ENCODE results near the gene FNBP1. TPM values are rescaled to one million over a fixed set of nuclear protein-coding genes. Genes with fewer than 3 reads are reported as not detected.
A peak's percentile ranks its signal among the peaks of the same experiment; 100 is the strongest.
"Not testable (repeated sequence)": the region's sequence is repeated elsewhere in the genome, so short reads cannot be mapped to it uniquely, and the experiment has no call there.

FNBP1 gene
- total RNA-seq, 2 experiments from 2014 or later, result 126 to 128 TPM

- no peaks in the 10 kb centered on the region for H3K27me3 Mint-ChIP-seq (ENCODE audit: low read depth)
- intact Hi-C loops (cut with micrococcal nuclease), result loop anchor here (1.0 to 2.0 kb wide), 9 partner anchors 8 to 76 kb away; no protein-coding TSS in a partner anchor
- H3K27ac Mint-ChIP-seq, result peak overlapping the region; percentile 95
- H3K9me3 Mint-ChIP-seq, result no peaks in the 10 kb centered on the region
- peaks cover 78% of the 10 kb centered on the region for H3K4me1 Mint-ChIP-seq (ENCODE audit: low read depth)
- H3K4me3 Mint-ChIP-seq, result peak overlapping the region; percentile 70
- CTCF ChIA-PET, result interaction anchor here (0.6 to 1.6 kb wide), 7 partner anchors 20 to 145 kb away, joined by 3 to 4 read pairs (median 3); no protein-coding TSS in a partner anchor
- peaks cover 40% of the 10 kb centered on the region for H3K36me3 Mint-ChIP-seq (ENCODE audit: low read depth)
- DNase-seq, result peak; percentile 89
Measured at GRCh38 chr9:129962889-129963703, 79.9 kb downstream of the FNBP1 start.

DNA sequence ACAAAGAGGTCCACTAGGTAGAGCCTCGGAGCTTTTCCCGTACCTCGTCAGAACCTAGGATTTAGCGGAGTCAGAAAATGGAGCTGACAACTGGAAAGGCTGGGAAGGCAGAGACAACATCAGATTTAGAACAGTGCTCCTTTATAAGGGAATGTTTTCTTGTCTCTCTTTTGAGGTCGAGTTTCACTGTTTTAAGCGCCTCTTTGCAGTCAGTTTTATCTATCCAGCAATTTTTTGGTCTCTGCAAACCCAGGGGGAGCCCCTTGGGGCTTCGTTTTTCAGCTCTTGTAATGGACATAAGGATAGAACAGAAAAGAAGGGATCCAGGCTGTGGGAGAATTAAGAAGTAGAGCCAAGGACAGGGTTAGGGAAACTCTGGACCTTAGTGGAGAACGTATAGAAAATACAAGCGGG lies 80.5 kb downstream of the FNBP1 start:
- Mint-ChIP-seq H3K27me3 (ENCODE audit: low read depth) (no peaks in the 10 kb centered on the region), H3K9me3 (no peaks in the 10 kb centered on the region), H3K27ac (peak overlapping the region; percentile 95), H3K4me3 (peak overlapping the region; percentile 70), H3K4me1 (ENCODE audit: low read depth) (peaks cover 84% of the 10 kb centered on the region), H3K36me3 (ENCODE audit: low read depth) (peaks cover 45% of the 10 kb centered on the region)
- CTCF ChIA-PET, result interaction anchor here (0.6 to 1.5 kb wide), 3 partner anchors 19 to 145 kb away, joined by 3 to 4 read pairs (median 3); no protein-coding TSS in a partner anchor
- DNase-seq, result no peak
- intact Hi-C loops (cut with micrococcal nuclease), result loop anchor here (2.0 kb wide), 3 partner anchors 66 to 76 kb away; no protein-coding TSS in a partner anchor

- peak; percentile 30 for DNase-seq
- intact Hi-C loops (cut with micrococcal nuclease), result no loop called here
- Mint-ChIP-seq H3K4me1 (ENCODE audit: low read depth) (peaks cover 74% of the 10 kb centered on the region), H3K9me3 (no peaks in the 10 kb centered on the region), H3K27me3 (ENCODE audit: low read depth) (no peaks in the 10 kb centered on the region), H3K4me3 (no peak overlapping the region), H3K36me3 (ENCODE audit: low read depth) (peaks cover 48% of the 10 kb centered on the region), H3K27ac (no peak overlapping the region)
- CTCF ChIA-PET, result interaction anchor here (0.5 to 0.6 kb wide), 2 partner anchors 46 to 74 kb away, joined by 3 to 8 read pairs; no protein-coding TSS in a partner anchor
Measured at GRCh38 chr9:129958796-129959195, 84.2 kb downstream of the FNBP1 start.

DNA sequence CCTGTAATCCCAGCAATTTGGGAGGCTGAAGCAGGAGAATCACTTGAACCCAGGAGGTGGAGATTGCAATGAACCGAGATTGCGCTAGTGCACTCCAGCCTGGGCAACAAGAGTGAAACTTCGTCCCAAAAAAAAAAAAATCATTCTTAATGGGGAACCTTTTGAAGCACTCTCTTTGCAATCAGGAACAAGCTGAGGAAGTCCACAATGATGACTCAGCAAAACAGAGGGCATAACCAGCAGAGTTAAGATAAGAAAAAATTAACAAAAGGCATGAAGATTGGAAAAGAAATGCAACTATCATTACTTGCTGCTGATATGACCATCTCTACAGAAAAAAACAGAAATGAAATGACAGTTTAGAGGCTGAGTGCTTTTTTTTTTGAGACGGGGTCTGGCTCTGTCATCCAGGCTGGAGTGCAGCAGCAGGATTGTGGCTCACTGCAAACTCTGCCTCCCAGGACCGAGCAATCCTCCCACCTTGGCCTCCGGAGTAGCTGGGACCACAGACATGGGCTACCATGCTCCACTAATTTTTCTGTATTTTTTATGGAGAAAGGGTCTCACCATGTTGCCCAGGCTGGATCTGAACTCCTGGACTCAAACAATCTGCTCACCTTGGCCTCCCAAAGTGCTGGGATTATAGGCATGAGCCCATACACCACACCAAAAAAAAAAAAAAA lies 88.0 kb downstream of the FNBP1 start:
- Mint-ChIP-seq H3K27ac (peak overlapping the region; percentile 13), H3K4me1 (ENCODE audit: low read depth) (peaks cover 49% of the 10 kb centered on the region), H3K36me3 (ENCODE audit: low read depth) (peaks cover 49% of the 10 kb centered on the region), H3K27me3 (ENCODE audit: low read depth) (no peaks in the 10 kb centered on the region), H3K4me3 (no peak overlapping the region), H3K9me3 (no peaks in the 10 kb centered on the region)
- intact Hi-C loops (cut with micrococcal nuclease), result loop anchor here (1.0 kb wide), 1 partner anchor 8 kb away; no protein-coding TSS in a partner anchor
- DNase-seq, result no peak
- CTCF ChIA-PET, result interaction anchor here (0.7 to 1.2 kb wide), 3 partner anchors 13 to 69 kb away, joined by 3 to 7 read pairs (median 3); no protein-coding TSS in a partner anchor

DNA sequence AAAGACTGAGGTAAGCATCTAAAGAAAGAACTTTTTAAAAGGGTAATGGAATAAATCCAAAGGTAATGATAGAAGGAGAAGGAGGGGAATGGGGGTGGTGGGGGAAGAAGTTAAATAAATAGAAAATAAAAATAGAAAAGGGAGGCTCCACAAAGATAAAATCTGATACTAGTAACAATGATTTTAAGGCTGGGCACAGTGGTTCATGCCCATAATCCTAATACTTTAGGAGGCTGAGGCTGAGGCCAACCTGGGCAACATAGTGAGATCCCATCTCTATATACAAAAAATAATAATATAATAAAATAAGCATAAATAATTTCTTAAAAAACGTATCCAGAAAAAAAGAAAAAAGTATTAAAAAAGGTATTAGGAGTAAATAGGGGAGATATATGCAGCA lies 89.3 kb downstream of the FNBP1 start:
- no peak overlapping the region for H3K4me3 Mint-ChIP-seq
- CTCF ChIA-PET, result no interaction called here
- H3K4me1 Mint-ChIP-seq (ENCODE audit: low read depth), result peaks cover 43% of the 10 kb centered on the region
- H3K9me3 Mint-ChIP-seq, result no peaks in the 10 kb centered on the region
- intact Hi-C loops (cut with micrococcal nuclease), result no loop called here
- no peaks in the 10 kb centered on the region for H3K27me3 Mint-ChIP-seq (ENCODE audit: low read depth)
- DNase-seq, result no peak
- H3K36me3 Mint-ChIP-seq (ENCODE audit: low read depth), result peaks cover 54% of the 10 kb centered on the region
- no peak overlapping the region for H3K27ac Mint-ChIP-seq

GRCh38 chr9:129952337-129952736 lies 90.7 kb downstream of the FNBP1 start:
- CTCF ChIA-PET, result interaction anchor here (0.6 kb wide), 1 partner anchor 592 kb away, joined by 4 read pairs; no protein-coding TSS in a partner anchor
- no peaks in the 10 kb centered on the region for H3K9me3 Mint-ChIP-seq
- intact Hi-C loops (cut with micrococcal nuclease), result no loop called here
- no peaks in the 10 kb centered on the region for H3K27me3 Mint-ChIP-seq (ENCODE audit: low read depth)
- H3K27ac Mint-ChIP-seq, result no peak overlapping the region
- DNase-seq, result no peak
- no peak overlapping the region for H3K4me3 Mint-ChIP-seq
- H3K4me1 Mint-ChIP-seq (ENCODE audit: low read depth), result peaks cover 33% of the 10 kb centered on the region
- peaks cover 43% of the 10 kb centered on the region for H3K36me3 Mint-ChIP-seq (ENCODE audit: low read depth)

DNA sequence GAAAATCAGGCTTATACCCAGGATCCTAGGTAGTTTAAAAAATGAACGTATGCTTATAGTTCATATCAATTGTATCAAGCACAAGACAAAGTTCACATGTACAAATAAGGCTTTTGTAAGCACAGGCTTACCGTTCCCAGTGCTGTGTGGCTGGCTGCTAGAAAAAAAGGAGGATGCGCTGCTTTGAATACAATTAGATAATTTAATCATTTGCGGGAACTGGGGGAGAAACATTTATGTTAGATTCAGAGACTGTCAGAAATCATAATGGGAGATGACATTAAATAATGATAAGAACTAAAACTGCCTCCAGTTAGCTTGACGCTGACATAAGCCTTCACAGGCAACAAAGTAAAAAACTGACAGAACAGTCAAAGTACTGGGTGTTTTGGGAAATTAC lies 93.2 kb downstream of the FNBP1 start:
- no peak overlapping the region for H3K4me3 Mint-ChIP-seq
- no peaks in the 10 kb centered on the region for H3K9me3 Mint-ChIP-seq
- CTCF ChIA-PET, result interaction anchor here (1.4 kb wide), 1 partner anchor 63 kb away, joined by 3 read pairs; no protein-coding TSS in a partner anchor
- peaks cover 36% of the 10 kb centered on the region for H3K4me1 Mint-ChIP-seq (ENCODE audit: low read depth)
- intact Hi-C loops (cut with micrococcal nuclease), result no loop called here
- peak overlapping the region; percentile 5 for H3K27ac Mint-ChIP-seq
- no peaks in the 10 kb centered on the region for H3K27me3 Mint-ChIP-seq (ENCODE audit: low read depth)
- DNase-seq, result no peak
- H3K36me3 Mint-ChIP-seq (ENCODE audit: low read depth), result peaks cover 40% of the 10 kb centered on the region

DNA sequence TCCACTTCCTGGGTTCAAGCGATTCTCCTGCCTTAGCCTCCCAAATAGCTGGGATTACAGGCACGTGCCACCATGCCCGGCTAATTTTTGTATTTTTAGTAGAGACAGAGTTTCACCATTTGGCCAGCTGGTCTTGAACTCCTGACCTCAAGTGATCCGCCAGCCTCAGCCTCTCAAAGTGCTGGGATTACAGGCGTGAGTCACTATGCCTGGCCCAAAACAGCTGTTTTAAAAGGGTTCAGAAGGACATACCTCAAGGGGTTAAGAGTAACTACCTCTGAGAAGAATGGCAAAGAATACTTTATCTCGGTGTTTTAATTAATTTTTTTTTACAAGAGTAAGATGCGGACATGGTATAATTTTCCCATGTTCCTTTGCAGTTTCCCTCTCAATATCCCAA lies 94.4 kb downstream of the FNBP1 start:
- H3K4me3 Mint-ChIP-seq; H3K9me3 Mint-ChIP-seq; H3K27ac Mint-ChIP-seq; intact Hi-C loops (cut with micrococcal nuclease); DNase-seq; H3K27me3 Mint-ChIP-seq (ENCODE audit: low read depth): not testable (repeated sequence)
- CTCF ChIA-PET, result interaction anchor here (1.0 to 1.4 kb wide), 3 partner anchors 11 to 63 kb away, joined by 3 read pairs; no protein-coding TSS in a partner anchor
- Mint-ChIP-seq H3K4me1 (ENCODE audit: low read depth) (peaks cover 44% of the 10 kb centered on the region), H3K36me3 (ENCODE audit: low read depth) (peaks cover 46% of the 10 kb centered on the region)

DNA sequence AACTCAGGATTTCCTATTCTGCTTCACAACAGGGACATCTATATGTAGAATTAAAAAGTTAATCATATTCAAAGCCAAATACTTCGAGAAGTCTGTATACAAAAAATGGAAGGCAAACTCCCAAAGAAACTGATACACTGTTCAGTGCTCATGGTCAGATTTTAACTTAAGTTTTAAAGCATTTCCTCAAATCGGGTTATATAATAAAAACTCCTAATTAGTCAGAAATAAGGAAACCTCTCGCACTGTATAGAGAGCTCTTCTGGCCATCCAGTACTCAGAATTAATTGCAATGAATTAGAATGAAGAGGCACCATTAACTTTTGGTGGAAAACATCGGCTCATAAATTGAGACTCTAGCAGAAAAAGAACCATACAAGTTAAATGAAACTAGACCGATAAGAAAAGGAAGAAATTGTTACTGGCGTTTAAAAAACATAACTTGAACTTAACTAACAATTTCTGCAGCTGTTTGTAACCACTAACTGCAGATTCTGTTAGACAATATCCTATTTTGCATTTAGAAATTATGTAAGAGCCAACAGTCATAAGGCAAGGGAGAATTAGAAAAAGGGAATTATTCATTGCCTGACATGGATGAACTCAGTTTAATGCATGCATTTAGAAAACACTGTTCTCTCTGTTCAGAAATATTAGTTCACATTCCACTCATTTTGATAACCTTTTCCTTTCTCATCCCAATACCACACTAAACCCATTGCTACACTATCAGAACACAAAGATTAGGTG lies 96.6 kb downstream of the FNBP1 start:
- peaks cover 53% of the 10 kb centered on the region for H3K4me1 Mint-ChIP-seq (ENCODE audit: low read depth)
- H3K27me3 Mint-ChIP-seq (ENCODE audit: low read depth), result no peaks in the 10 kb centered on the region
- peaks cover 14% of the 10 kb centered on the region for H3K9me3 Mint-ChIP-seq
- DNase-seq, result no peak
- peaks cover 52% of the 10 kb centered on the region for H3K36me3 Mint-ChIP-seq (ENCODE audit: low read depth)
- peak overlapping the region; percentile 90 for H3K27ac Mint-ChIP-seq
- CTCF ChIA-PET, result interaction anchor here (0.6 to 1.9 kb wide), 3 partner anchors 9 to 107 kb away, joined by 4 to 5 read pairs (median 4); no protein-coding TSS in a partner anchor
- H3K4me3 Mint-ChIP-seq, result peak overlapping the region; percentile 47
- intact Hi-C loops (cut with micrococcal nuclease), result no loop called here

- Mint-ChIP-seq H3K4me3 (no peak overlapping the region), H3K4me1 (ENCODE audit: low read depth) (peaks cover 50% of the 10 kb centered on the region), H3K9me3 (peaks cover 14% of the 10 kb centered on the region), H3K36me3 (ENCODE audit: low read depth) (peaks cover 53% of the 10 kb centered on the region), H3K27ac (peak overlapping the region; percentile 82), H3K27me3 (ENCODE audit: low read depth) (no peaks in the 10 kb centered on the region)
- no peak for DNase-seq
- intact Hi-C loops (cut with micrococcal nuclease), result loop anchor here (1.0 to 2.0 kb wide), 2 partner anchors 11 to 41 kb away; no protein-coding TSS in a partner anchor
- CTCF ChIA-PET, result interaction anchor here (0.5 to 1.9 kb wide), 5 partner anchors 22 to 94 kb away, joined by 3 to 4 read pairs (median 3); no protein-coding TSS in a partner anchor
Measured at GRCh38 chr9:129945314-129945713, 97.7 kb downstream of the FNBP1 start.

DNA sequence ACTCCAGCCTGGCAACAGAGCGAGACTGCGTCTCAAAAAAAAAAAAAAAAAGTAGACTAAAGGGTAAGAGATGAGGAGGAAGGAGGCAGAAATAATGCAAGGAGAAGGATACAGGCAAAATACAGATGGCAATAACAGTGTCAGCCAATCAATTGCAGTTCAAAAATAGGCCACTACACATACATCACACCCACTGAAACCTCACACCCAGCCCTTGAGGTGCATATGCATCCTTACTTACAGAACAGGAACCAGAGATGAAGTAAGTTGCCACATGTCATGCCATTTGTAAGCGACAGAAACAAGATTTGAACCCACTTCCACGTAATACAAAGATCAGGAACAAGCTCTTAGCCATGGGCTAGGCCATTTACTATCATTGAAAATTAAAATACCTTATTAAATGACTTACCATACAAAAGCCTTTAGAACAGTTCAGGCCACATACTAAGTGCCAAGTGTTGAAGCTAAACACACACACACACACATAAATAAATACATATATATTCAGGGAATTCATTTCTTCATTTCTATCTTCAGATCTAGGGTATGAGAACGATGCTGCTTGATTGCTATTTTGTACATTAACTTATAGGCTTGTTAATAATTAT lies 98.4 kb downstream of the FNBP1 start:
- peak overlapping the region; percentile 82 for H3K27ac Mint-ChIP-seq
- peaks cover 48% of the 10 kb centered on the region for H3K4me1 Mint-ChIP-seq (ENCODE audit: low read depth)
- H3K4me3 Mint-ChIP-seq, result no peak overlapping the region
- peaks cover 14% of the 10 kb centered on the region for H3K9me3 Mint-ChIP-seq
- DNase-seq, result peak; percentile 81
- CTCF ChIA-PET, result interaction anchor here (0.6 to 1.9 kb wide), 6 partner anchors 12 to 1264 kb away, joined by 3 to 5 read pairs (median 3); no protein-coding TSS in a partner anchor
- H3K27me3 Mint-ChIP-seq (ENCODE audit: low read depth), result no peaks in the 10 kb centered on the region
- H3K36me3 Mint-ChIP-seq (ENCODE audit: low read depth), result peaks cover 47% of the 10 kb centered on the region
- intact Hi-C loops (cut with micrococcal nuclease), result loop anchor here (1.0 to 2.0 kb wide), 6 partner anchors 10 to 56 kb away; no protein-coding TSS in a partner anchor

All from activated naive CD4-positive, alpha-beta T cell treated with anti-CD3 and anti-CD28 coated beads for 36 hours (primary cell).